Astrocyte (in vitro differentiated cells and primary cell): Measurements from ENCODE around the gene METTL22.

Source experiments
- CTCF ChIP-seq: IDR thresholded peaks from 2 replicates; pipeline ENCODE4 v1.5.1; 2011; ENCODE audit warnings: low read depth, mild to moderate bottlenecking, inconsistent platforms, low read length, moderate library complexity; ENCODE audit not compliant: insufficient read depth
- EZH2 ChIP-seq: IDR thresholded peaks from 2 replicates; pipeline ENCODE4 v1.6.1; 2012; ENCODE audit warnings: mild to moderate bottlenecking, low read length, inconsistent platforms; ENCODE audit not compliant: insufficient read depth

- TF ChIP-seq CTCF = no peak
- no peak for TF ChIP-seq EZH2
These were observed 7.0 kb upstream of the METTL22 start for GRCh38 chr16:8614435-8615029.
